HCT116 (cell line): ENCODE measurements around the gene TBC1D19. TPM values are rescaled to one million over a fixed set of nuclear protein-coding genes. Genes with fewer than 3 reads are reported as not detected.

Experiments
- ATAC-seq: fragments of 200-7000 bp; cut with Tn5 transposase; 2 replicates; pipeline ENCODE4 v1.9.1; 2020; ENCODE audit warnings: mild to moderate bottlenecking, moderate library complexity
- BruUV-seq: library from RNA; stranded (reverse); fragments of 400-500 nt; replicated peaks from 2 replicates; lab custom pipeline; 2021; lab: Mats Ljungman, UMichigan
- CTCF ChIA-PET: fragments of 300-600 bp; sonication (Branson Sonifier 250); formaldehyde crosslinking; loops from one replicate; lab custom pipeline; 2021; ENCODE audit warnings: antibody characterized with exemption; lab: Charles Lee
- POLR2A ChIA-PET: fragments of 300-600, 350-600 bp; sonication (Branson Sonifier 250); formaldehyde crosslinking; loops from one replicate; lab custom pipeline; 2021; ENCODE audit warnings: antibody characterized with exemption; lab: Charles Lee
- RAD21 ChIA-PET, 2 experiments: fragments of 300-600 bp; sonication (Branson Sonifier 250); formaldehyde crosslinking; loops; one replicate each; lab custom pipeline; 2023; ENCODE audit warnings: low total read pairs in 2 of 2; ENCODE audit not compliant: uncharacterized antibody in 2 of 2, unreplicated experiment in 2 of 2, low non-redundant PET in 1 of 2; lab: Charles Lee
- DNase-seq: peaks from one replicate; pipeline ENCODE4 v3.0.0-alpha.2; 2010; ENCODE audit warnings: low read depth, low spot score
- H2AFZ ChIP-seq: fragments of 200-600 bp; shearing (Covaris generic), sonication (generic); 2 replicates; pipeline ENCODE4 v1.6.1; 2017; ENCODE audit warnings: low read depth, mixed run types, mixed read lengths, antibody characterized with exemption, low read length; ENCODE audit not compliant: poor library complexity, severe bottlenecking
- H3K27ac ChIP-seq: 2 replicates; pipeline ENCODE4 v1.5.1; 2012; ENCODE audit warnings: low read depth, low read length
- H3K27me3 ChIP-seq: fragments of 200-600 bp; sonication (generic); 2 replicates; pipeline ENCODE4 v1.6.1; 2016; ENCODE audit warnings: mixed run types, low read length, mixed read lengths; ENCODE audit not compliant: insufficient read depth
- H3K36me3 ChIP-seq, 2 experiments: fragments of 200-500 bp in 1 of 2; fragments of 200-600 bp in 1 of 2; sonication (Bioruptor generic) in 1 of 2; sonication (generic) in 1 of 2; 2 replicates each; pipeline versions ENCODE4 v1.5.1 to v1.6.1; 2014 to 2016; ENCODE audit warnings: low read length in 2 of 2, inconsistent platforms in 1 of 2, mixed read lengths in 1 of 2, mixed run types in 1 of 2; ENCODE audit not compliant: insufficient read depth in 2 of 2, control insufficient read depth in 1 of 2
- H3K4me1 ChIP-seq, 2 experiments: fragments of 200-600 bp in 1 of 2; sonication (generic) in 1 of 2; 2 replicates each; pipeline versions ENCODE4 v1.5.1 to v1.6.1; 2012 to 2017; ENCODE audit warnings: low read length in 2 of 2, inconsistent platforms in 1 of 2, mild to moderate bottlenecking in 1 of 2, mixed read lengths in 1 of 2, mixed run types in 1 of 2, moderate library complexity in 1 of 2; ENCODE audit not compliant: insufficient read depth in 2 of 2, control insufficient read depth in 1 of 2
- H3K4me2 ChIP-seq: fragments of 200-600 bp; sonication (generic); 2 replicates; pipeline ENCODE4 v1.6.1; 2017; ENCODE audit warnings: mixed run types, low read length, mixed read lengths
- H3K4me3 ChIP-seq, 2 experiments: fragments of 200-600 bp in 1 of 2; sonication (generic) in 1 of 2; replicated peaks in 1 of 2; 2 replicates each; pipeline ENCODE4 v1.5.1; 2011 to 2016; ENCODE audit warnings: low read length in 2 of 2, control low read depth in 1 of 2, low read depth in 1 of 2, mild to moderate bottlenecking in 1 of 2, mixed read lengths in 1 of 2, mixed run types in 1 of 2
- H3K79me2 ChIP-seq: fragments of 200-600 bp; sonication (generic); 2 replicates; pipeline ENCODE4 v1.6.1; 2017; ENCODE audit warnings: mild to moderate bottlenecking, mixed run types, low read length, moderate library complexity, mixed read lengths; ENCODE audit not compliant: insufficient read depth
- H3K9ac ChIP-seq: fragments of 200-600 bp; sonication (generic); 2 replicates; pipeline ENCODE4 v1.6.1; 2016; ENCODE audit warnings: low read length, mixed read lengths
- H3K9me2 ChIP-seq: fragments of 200-600 bp; sonication (generic), shearing (Covaris generic); 2 replicates; pipeline ENCODE4 v1.6.1; 2017; ENCODE audit warnings: mixed run types, mild to moderate bottlenecking, moderate library complexity; ENCODE audit not compliant: insufficient read depth
- H3K9me3 ChIP-seq, 2 experiments: fragments of 200-500 bp in 1 of 2; fragments of 200-600 bp in 1 of 2; sonication (Bioruptor generic) in 1 of 2; sonication (generic) in 1 of 2; 2 replicates each; pipeline ENCODE4 v1.6.1; 2014 to 2017; ENCODE audit warnings: low read length in 2 of 2, mixed read lengths in 2 of 2, inconsistent platforms in 1 of 2, low read depth in 1 of 2, mild to moderate bottlenecking in 1 of 2, mixed run types in 1 of 2, moderate library complexity in 1 of 2; ENCODE audit not compliant: control insufficient read depth in 1 of 2, insufficient read depth in 1 of 2
- H4K20me1 ChIP-seq: fragments of 200-600 bp; sonication (generic), shearing (Covaris generic); 2 replicates; pipeline ENCODE4 v1.6.1; 2017; ENCODE audit warnings: mixed run types, mild to moderate bottlenecking, moderate library complexity; ENCODE audit not compliant: insufficient read depth
- EGR1 ChIP-seq: IDR thresholded peaks from 2 replicates; pipeline ENCODE4 v1.6.1; 2012; ENCODE audit warnings: low read depth
- ELF1 ChIP-seq: IDR thresholded peaks from 2 replicates; pipeline ENCODE4 v1.6.1; 2012; ENCODE audit warnings: low read depth, borderline replicate concordance
- FOSL1 ChIP-seq: IDR thresholded peaks from 2 replicates; pipeline ENCODE4 v1.6.1; 2012; ENCODE audit warnings: low read depth
- POLR2A ChIP-seq: IDR thresholded peaks from 2 replicates; pipeline ENCODE4 v1.7.0; 2011; ENCODE audit warnings: borderline replicate concordance; ENCODE audit not compliant: insufficient read depth, insufficient read length; ENCODE audit errors: extremely low read depth
- RAD21 ChIP-seq: IDR thresholded peaks from 2 replicates; pipeline ENCODE4 v1.6.1; 2012; ENCODE audit warnings: low read depth, mild to moderate bottlenecking
- SIN3A ChIP-seq: IDR thresholded peaks from 2 replicates; pipeline ENCODE4 v1.6.1; 2012; ENCODE audit warnings: low read depth
- SP1 ChIP-seq: IDR thresholded peaks from 2 replicates; pipeline ENCODE4 v1.6.1; 2012; ENCODE audit warnings: low read depth
- intact Hi-C: fragments of 100-400 bp; cut with micrococcal nuclease; formaldehyde crosslinking; loops from 2 replicates; pipeline ENCODE4 v1.10.0; 2022
- total RNA-seq: library from RNA; stranded (reverse); gene quantifications from one replicate; pipeline ENCODE4 v1.2.1, GENCODE V29; 2021; ENCODE audit not compliant: unreplicated experiment
- TF ChIP-seq, protein P1 (sequence below), 3 experiments: fragments of 200-600 bp in 1 of 3; sonication (generic) in 1 of 3; IDR thresholded peaks in 2 of 3; conservative IDR thresholded peaks in 1 of 3; 2 replicates each; pipeline ENCODE4 v1.5.1; 2012 to 2017; ENCODE audit warnings: low read depth in 2 of 3, low read length in 2 of 3, antibody characterized with exemption in 1 of 3, borderline replicate concordance in 1 of 3, control low read depth in 1 of 3, mild to moderate bottlenecking in 1 of 3, mixed read lengths in 1 of 3, mixed run types in 1 of 3, moderate library complexity in 1 of 3; ENCODE audit not compliant: insufficient read depth in 1 of 3
- TF ChIP-seq, protein P2 (sequence below): IDR thresholded peaks from 2 replicates; pipeline ENCODE4 v1.6.1; 2012
- TF ChIP-seq, protein P3 (sequence below): IDR thresholded peaks from 2 replicates; pipeline ENCODE4 v1.6.1; 2012; ENCODE audit warnings: low read depth

Gene TBC1D19
- total RNA-seq, 1 experiment from 2014 or later: 25.4 TPM

DNA sequence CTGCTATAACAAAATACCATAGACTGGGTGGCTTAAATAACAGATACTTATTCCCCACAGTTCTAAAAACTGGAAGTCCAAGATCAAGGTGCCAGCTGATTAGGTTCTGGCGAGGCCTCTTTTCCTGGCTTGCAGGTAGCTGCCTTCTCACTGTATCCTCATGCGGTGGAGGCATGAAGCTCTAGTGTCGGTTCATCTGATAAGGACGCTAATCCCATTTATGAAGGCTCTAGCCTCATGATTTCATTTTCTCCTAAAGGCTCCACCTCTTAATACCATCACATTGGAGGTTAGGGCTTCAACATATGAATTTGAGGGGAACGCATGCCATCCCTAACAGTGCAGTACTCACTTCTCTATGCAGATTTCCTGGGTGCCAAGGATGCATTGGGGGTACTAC lies 218.9 kb downstream of the TBC1D19 start:
- Histone ChIP-seq H2AFZ (no peak overlapping the region), H3K27me3 (no peaks in the 10 kb centered on the region), H3K4me1 (no peaks in the 10 kb centered on the region), H3K9ac (no peak overlapping the region), H3K4me3 (no peak overlapping the region), H4K20me1 (no peaks in the 10 kb centered on the region), H3K79me2 (no peaks in the 10 kb centered on the region), H3K9me2 (no peaks in the 10 kb centered on the region), H3K36me3 (no peaks in the 10 kb centered on the region), H3K9me3 (no peaks in the 10 kb centered on the region), H3K4me2 (no peak overlapping the region), H3K27ac (no peak overlapping the region)
- DNase-seq (no peak), ATAC-seq (no peak)
- ChIA-PET RAD21 (no interaction called here), POLR2A (no interaction called here), CTCF (no interaction called here)
- TF ChIP-seq SP1 (no peak), ELF1 (no peak), FOSL1 (no peak), RAD21 (no peak), POLR2A (no peak), EGR1 (no peak), SIN3A (no peak)
- TF ChIP-seq, protein P1, sequence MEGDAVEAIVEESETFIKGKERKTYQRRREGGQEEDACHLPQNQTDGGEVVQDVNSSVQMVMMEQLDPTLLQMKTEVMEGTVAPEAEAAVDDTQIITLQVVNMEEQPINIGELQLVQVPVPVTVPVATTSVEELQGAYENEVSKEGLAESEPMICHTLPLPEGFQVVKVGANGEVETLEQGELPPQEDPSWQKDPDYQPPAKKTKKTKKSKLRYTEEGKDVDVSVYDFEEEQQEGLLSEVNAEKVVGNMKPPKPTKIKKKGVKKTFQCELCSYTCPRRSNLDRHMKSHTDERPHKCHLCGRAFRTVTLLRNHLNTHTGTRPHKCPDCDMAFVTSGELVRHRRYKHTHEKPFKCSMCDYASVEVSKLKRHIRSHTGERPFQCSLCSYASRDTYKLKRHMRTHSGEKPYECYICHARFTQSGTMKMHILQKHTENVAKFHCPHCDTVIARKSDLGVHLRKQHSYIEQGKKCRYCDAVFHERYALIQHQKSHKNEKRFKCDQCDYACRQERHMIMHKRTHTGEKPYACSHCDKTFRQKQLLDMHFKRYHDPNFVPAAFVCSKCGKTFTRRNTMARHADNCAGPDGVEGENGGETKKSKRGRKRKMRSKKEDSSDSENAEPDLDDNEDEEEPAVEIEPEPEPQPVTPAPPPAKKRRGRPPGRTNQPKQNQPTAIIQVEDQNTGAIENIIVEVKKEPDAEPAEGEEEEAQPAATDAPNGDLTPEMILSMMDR (IDR thresholded peaks at IDR 0.05 in 2 of 3, conservative IDR thresholded peaks at IDR 0.05 in 1 of 3; ENCODE audit: borderline replicate concordance in 1 of 3, insufficient read depth in 1 of 3, low read depth in 2 of 3, low read length in 2 of 3): no peak
- TF ChIP-seq, protein P2, sequence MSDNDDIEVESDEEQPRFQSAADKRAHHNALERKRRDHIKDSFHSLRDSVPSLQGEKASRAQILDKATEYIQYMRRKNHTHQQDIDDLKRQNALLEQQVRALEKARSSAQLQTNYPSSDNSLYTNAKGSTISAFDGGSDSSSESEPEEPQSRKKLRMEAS: no peak
- TF ChIP-seq, protein P3, sequence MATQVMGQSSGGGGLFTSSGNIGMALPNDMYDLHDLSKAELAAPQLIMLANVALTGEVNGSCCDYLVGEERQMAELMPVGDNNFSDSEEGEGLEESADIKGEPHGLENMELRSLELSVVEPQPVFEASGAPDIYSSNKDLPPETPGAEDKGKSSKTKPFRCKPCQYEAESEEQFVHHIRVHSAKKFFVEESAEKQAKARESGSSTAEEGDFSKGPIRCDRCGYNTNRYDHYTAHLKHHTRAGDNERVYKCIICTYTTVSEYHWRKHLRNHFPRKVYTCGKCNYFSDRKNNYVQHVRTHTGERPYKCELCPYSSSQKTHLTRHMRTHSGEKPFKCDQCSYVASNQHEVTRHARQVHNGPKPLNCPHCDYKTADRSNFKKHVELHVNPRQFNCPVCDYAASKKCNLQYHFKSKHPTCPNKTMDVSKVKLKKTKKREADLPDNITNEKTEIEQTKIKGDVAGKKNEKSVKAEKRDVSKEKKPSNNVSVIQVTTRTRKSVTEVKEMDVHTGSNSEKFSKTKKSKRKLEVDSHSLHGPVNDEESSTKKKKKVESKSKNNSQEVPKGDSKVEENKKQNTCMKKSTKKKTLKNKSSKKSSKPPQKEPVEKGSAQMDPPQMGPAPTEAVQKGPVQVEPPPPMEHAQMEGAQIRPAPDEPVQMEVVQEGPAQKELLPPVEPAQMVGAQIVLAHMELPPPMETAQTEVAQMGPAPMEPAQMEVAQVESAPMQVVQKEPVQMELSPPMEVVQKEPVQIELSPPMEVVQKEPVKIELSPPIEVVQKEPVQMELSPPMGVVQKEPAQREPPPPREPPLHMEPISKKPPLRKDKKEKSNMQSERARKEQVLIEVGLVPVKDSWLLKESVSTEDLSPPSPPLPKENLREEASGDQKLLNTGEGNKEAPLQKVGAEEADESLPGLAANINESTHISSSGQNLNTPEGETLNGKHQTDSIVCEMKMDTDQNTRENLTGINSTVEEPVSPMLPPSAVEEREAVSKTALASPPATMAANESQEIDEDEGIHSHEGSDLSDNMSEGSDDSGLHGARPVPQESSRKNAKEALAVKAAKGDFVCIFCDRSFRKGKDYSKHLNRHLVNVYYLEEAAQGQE: no peak
- intact Hi-C loops: no loop called here
- no TSS peak for BruUV-seq
